ENCODE measurements around the gene ADGRB2.

GRCh38 chr1:31733389-31734219 lies 30.5 kb downstream of the ADGRB2 start:
- no peak for TF ChIP-seq POLR2A (IDR thresholded peaks at IDR 0.05)
- TF ChIP-seq CTCF (IDR thresholded peaks at IDR 0.05): no peak

All from lower leg skin (tissue), 3 donors.